Stimulated activated CD8-positive, alpha-beta memory T cell treated with anti-CD3 and anti-CD28 coated beads, Interleukin-4, amount 100 ng/mL, for 4 hours (primary cell): ENCODE data around the gene SLC16A4.
"Not testable (repeated sequence)": the region's sequence is repeated elsewhere in the genome, so short reads cannot be mapped to it uniquely, and the experiment has no call there.

Source experiments
- DNase-seq, 2 donors: peaks; one replicate each; pipeline ENCODE4 v3.0.0-alpha.2; 2020; ENCODE audit warnings: low read depth in 2 of 2, low spot score in 1 of 2

Gene SLC16A4

DNA sequence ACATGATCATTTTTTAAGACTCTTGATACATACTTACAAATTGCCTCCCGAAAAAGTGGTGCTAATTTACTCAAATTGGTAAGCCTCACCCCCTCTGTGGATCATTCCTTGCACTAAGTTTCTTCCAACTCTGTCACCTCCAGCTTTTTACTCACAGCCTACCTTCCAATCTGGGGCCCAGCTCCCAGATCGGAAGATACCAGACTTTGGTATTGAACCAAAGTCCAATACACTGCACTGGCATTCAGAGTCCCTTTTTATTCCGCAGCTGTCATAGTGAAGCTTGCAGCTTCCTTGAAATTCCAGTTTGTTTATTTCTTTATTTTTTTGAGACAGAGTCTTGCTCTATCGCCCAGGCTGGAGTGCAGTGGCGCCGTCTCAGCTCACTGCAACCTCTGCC, 18.5 kb upstream of the SLC16A4 start:
- DNase-seq = no peak

DNA sequence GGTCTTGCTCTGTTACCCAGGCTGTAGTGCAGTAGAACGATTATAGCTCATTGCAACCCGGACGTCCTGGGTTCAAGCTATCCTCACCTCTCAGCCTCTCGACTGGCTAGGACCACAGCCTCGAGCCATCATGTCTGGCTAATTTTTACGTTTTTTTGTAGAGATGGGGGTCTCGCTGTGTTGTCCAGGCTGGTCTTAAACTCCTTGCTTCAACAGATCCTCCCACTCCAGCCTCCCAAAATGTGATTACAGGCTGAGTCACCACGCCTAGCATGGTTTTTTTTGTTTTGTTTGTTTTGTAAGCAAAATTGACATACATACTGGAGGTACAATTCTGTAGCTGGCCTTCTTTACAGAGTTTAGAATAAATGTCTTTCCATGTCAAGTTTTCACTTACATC, 17.7 kb upstream of the SLC16A4 start:
- no peak for DNase-seq

DNA sequence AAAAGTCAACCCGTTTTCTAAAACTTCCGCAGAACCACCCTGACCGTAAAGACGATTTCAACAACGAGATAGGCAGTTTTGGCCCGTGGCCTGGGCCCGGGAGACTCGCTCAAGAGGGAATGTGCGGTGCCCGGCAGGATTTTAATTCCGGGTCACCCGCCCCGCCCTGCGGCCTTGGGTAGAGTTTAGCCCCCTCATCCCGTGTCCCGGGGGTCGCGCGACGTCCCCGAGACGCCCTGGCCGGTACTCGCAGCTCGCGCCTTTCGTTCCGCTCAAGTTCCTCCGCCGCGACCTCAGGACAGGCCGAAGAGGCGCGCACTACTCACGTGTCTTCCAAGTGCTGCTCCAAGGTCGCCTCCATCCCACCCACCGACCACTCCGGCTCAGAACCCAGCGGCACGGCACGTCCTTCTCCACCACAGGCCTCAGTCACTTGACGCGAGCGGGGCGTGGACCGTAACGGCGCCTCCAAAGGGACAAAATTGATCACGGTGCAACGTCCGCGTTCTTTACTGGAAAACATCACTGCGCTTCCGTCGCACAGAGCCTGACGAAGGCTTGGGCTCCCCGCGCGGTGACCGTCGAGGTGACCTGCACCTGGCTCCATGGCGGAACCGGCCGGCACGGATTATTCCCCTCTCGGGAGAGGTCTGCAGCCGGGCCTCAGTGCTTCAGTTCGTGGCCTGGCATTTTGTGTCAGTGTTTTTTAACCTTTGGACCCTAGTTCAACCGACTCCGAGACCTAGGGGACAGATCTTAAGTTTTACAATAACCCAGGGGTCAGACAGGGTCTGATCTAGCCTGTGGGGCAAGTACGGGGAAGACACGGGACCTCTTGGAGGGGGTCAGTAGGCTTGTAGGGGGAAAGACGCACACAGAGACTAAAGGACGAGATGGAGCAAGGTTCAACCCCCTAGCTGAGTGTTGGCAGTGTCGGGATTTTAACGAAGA, 16.7 kb upstream of the SLC16A4 start, which contains the start of gene LAMTOR5:
LAMTOR5 (minus strand) TSS at position 435 of the 951 bp plus-strand sequence; CDS start at position 361, 74 bp downstream.
- peak; percentile 75 to 78 for DNase-seq

- not testable (repeated sequence) for DNase-seq
Observed at GRCh38 chr1:110406407-110406806, 15.6 kb upstream of the SLC16A4 start.

- DNase-seq = no peak
Observed at GRCh38 chr1:110404401-110404800, 13.6 kb upstream of the SLC16A4 start.

DNA sequence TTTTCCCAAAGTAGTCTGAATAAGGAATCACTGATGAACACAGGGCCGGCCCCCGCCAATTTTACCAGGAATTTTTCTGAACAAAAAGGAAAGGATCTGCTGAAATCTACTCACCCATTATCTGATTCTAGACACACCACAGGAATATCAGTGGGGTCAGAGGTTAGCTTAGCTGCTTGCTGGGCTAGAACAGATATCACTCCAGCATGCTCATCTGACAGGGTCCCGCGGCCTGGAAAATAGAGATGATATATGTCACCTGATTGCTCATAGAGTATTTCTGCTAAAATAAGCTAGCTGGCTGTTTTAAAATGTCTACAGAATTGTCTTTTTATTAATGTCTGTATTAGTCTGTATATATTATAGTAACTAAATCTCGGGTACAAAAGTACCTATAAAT, 13.0 kb upstream of the SLC16A4 start:
- no peak for DNase-seq

DNA sequence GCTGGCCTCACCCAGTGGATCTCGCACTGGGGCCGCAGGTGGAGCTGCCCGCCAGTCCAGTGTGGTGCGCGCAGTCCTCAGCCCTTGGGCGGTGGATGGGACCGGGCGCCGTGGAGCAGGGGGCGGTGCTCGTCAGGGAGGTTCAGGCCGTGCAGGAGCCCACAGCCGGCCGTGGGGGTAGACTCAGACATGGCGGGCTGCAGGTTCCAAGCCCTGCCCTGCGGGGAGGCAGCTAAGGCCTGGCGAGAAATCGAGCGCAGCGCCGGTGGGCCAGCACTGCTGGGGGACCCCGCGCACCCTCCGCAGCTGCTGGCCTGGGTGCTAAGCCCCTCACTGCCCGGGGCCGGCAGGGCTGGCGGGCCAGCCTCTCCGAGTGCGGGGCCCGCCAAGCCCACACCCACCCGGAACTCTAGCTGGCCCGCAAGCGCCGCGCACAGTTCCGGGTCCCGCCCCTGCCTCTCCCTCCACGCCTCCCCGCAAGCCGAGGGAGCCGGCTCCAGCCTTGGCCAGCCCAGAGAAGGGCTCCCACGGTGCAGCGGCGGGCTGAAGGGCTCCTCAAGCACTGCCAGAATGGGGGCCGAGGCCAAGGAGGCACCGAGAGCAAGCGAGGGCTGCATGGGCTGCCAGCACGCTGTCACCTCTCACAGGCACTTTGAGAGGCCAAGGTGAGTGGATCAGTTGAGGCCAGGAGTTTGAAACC, 5.6 kb upstream of the SLC16A4 start:
- not testable (repeated sequence) for DNase-seq

DNA sequence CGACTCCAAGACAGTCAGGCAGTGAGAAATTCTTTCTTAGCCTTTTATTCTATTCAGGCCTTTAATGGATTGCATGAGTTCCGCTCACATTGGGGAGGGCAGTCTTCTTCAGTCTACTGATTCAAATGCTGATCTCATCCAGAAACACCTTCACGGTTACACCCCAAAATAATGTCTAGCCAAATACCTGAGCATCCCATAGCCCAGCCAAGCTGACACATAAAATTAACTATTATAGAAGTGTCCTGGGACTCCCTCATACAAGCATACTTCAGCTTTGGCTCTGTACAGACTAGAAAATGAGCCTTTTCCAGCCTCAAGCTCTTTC, 3.6 kb upstream of the SLC16A4 start:
- DNase-seq = no peak

- no peak for DNase-seq
Observed at GRCh38 chr1:110393691-110394492, 3.1 kb upstream of the SLC16A4 start.

DNA sequence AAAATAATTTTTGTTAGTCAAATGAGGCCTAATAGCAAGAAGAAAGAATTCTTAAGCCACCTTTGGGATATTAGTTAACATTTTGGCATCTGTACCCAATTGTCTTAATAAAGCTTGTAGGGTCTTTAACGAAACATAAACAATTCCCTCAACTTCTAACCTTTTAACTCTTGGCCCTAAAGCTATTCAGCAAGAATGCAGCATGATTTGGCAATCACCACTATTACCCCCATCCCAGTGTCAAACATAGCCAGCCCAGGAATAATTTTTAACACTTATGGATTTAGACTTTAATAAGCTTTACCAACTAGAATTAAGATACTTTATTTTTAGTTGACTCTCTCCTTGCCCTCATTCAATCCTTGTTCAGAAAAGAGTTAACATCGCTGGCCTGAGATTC, 2.5 kb upstream of the SLC16A4 start:
- DNase-seq = no peak

- no peak for DNase-seq
Observed at GRCh38 chr1:110390096-110390495, 730 bp downstream of the SLC16A4 start.

GRCh38 chr1:110387048-110387754, 3.6 kb downstream of the SLC16A4 start:
- no peak for DNase-seq

GRCh38 chr1:110385369-110385768, 5.5 kb downstream of the SLC16A4 start:
- DNase-seq = no peak

DNA sequence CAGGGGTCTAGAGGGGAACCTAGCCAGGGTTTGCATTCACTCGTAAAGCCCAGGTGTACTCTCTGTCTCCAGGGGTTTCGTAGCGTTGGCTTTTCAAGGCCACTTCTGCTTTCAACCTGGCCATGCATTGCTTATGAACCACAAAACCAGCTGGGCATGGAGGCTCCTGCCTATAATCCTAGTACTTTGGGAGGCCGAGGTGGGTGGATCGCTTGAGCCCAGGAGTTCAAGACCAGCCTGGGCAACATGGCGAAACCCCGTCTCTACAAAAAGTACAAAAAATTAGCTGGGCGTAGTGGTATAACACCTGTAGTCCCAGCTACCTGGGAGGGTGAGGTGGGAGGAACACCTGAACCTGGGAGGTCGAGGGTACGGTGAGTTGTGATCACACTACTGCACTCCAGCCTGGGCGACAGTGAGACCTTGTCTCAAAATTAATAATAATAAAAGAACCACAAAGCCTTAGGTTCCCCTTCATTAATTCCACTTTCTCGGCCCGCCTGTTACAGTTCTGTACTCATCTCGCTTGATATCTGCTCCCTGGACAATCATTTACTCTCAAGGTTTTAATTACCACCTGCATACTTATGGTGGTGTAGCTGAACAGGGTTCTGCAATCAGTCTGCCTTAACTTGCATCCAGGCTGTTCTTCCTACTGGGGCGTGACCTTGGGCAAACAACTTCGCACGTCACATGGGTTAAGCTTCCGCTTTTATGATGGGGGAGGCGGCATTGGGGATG, 6.1 kb downstream of the SLC16A4 start:
- DNase-seq = no peak

DNA sequence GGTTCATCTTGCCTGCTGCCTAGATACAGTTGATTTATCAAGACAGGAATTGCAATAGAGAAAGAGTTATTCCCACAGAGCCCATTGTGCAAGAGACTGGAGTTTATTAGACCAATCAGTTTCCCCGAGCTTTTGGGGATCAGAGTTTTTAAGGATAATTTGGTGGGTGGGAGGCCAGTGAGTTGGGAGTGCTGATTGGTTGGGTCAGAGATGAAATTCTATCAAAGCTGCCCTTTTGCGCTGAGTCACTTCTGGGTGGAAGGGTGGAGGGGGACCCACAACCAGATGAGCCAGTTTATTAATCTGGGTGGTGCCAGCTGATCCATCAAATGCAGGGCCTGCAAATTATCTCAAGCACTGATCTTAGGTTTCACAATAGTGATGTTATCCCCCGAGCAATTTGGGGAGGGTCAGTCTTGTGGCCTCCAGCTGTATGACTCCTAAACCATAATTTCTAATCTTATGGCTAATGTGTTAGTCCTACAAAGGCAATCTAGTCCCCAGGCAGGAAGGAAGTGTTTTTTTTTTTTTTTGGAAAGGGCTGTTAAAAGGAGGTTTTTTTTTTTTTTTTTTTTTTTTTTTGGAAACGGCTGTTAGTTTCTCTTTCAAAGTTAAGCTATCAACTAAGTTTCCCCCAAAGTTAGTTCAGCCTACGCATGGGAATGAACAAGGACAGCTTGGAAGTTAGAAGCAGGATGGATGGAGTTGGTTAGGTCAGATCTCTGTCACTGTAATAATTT, 7.4 kb downstream of the SLC16A4 start:
- no peak for DNase-seq

- DNase-seq = no peak
Observed at GRCh38 chr1:110380672-110381283, 10.0 kb downstream of the SLC16A4 start.

DNA sequence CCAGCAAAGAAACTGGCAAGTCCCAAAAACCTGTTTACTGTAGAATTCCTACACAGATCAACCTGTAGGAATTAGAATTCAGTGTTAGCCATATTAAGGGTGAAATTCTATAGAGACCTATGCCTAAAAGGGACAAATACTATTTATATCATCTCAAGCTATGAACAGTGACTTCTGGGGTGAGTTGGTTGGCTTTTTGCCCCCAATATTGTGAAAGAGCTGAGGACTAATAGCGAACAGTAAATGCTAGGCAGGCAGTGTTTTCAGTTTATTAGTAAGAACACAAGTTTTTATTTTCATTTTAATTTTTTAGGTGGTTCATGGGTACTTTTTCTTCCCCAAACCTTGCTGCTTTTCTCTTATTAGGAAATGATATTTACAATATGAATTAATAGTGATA, 15.3 kb downstream of the SLC16A4 start:
- no peak for DNase-seq

DNA sequence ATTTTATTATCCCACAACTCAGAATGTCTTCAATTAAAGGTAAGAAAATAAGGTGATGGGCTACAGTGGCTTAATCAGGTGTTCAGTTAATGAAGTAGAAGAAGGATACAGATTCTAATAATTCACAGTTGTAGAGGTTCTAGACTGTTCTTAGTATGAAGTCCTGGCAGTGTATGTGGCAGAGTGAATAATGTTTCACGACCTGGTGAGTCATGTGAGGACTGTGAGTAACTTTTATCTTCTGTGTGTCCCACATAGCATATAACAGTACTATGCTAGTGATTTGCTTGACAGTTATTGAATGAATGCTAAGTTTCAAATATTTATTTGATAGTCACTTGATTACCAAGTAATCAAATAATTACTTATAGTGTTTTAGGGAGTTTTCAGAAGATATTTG, 20.0 kb downstream of the SLC16A4 start:
- no peak for DNase-seq

- DNase-seq = no peak
Observed at GRCh38 chr1:110364221-110364620, 26.6 kb downstream of the SLC16A4 start.
